HFF-Myc (cell line): ENCODE data around the gene RETREG1.

ENCODE experiments used
- DNase-seq: peaks from one replicate; pipeline ENCODE4 v3.0.0-alpha.2; 2011; ENCODE audit warnings: low read depth; ENCODE audit errors: extremely low read depth
- H3K4me3 ChIP-seq: replicated peaks from 2 replicates; pipeline ENCODE4 v1.5.1; 2011; ENCODE audit warnings: low read depth, mild to moderate bottlenecking, control low read depth, low read length
- TF ChIP-seq, protein P1 (sequence below): IDR thresholded peaks from 2 replicates; pipeline ENCODE4 v1.5.1; 2012; ENCODE audit warnings: mild to moderate bottlenecking, low read depth, low read length, control low read depth; ENCODE audit errors: missing control alignments

The RETREG1 gene

GRCh38 chr5:16524286-16524685 is 92.5 kb downstream of the RETREG1 start:
- H3K4me3 ChIP-seq, result no peak overlapping the region
- TF ChIP-seq, protein P1, sequence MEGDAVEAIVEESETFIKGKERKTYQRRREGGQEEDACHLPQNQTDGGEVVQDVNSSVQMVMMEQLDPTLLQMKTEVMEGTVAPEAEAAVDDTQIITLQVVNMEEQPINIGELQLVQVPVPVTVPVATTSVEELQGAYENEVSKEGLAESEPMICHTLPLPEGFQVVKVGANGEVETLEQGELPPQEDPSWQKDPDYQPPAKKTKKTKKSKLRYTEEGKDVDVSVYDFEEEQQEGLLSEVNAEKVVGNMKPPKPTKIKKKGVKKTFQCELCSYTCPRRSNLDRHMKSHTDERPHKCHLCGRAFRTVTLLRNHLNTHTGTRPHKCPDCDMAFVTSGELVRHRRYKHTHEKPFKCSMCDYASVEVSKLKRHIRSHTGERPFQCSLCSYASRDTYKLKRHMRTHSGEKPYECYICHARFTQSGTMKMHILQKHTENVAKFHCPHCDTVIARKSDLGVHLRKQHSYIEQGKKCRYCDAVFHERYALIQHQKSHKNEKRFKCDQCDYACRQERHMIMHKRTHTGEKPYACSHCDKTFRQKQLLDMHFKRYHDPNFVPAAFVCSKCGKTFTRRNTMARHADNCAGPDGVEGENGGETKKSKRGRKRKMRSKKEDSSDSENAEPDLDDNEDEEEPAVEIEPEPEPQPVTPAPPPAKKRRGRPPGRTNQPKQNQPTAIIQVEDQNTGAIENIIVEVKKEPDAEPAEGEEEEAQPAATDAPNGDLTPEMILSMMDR, result no peak
- no peak for DNase-seq

DNA sequence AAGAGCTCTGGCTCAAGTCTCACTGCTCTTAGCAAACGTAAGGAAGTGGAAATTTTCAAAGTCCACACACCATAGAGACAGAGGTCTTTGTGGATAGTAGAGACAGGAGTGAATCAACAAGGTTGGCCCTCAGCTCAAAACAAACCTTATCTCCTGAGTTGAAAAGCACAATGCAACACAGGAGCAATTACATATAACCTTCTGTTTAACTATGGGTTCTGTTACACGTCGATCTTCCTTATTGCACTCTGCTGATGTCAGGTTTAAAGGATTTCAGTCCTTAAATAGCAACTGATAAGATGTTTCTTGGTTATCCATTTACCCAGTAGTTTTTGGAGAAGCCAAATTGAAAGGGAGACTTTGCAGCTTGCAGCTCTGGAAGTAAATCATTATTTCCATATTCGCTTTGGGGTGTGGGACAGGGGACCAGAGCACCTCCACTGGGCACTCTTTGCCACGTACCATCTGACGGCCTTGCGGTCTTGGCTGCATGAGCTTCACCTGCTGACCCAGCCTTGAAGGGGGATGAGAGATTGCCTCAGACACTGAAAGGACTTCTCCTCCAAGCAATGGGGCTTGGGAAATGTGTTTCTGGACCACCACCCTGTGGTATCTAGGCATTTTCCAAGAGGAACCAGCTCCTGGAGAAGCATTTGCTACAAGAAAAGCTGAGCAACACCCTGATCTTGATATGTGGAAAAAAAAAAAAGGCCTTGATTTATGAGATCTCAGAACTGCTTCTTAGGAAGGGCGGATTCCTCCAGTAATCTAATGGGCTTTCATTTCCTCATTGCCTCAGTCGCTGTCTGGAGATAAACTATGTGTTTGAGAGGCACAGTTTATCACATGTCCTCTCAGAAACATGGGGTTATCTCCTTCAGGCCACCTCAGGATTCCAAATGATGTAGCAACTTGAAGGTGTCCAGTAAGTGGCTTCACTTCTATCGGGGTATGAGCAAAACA is 95.0 kb downstream of the RETREG1 start:
- H3K4me3 ChIP-seq, result no peak overlapping the region

DNA sequence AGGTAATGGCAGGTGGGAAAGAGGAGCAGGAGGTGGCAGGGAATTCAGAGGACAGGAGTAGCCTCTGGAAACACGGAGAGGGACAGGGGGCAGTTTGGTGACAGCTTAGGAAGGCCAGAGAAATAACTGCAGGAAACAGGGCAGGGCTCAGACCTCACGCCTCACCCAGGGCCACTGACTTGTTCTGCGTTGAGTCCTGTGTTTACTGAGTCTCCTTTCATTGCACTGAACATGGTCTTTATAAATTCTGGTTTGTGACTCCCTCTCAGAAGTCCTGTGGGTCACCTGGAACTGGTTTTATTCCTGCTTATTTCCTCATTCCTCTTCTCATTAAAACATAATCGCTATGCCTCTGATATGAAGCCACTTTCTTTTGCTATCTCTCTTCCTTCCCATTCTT is 96.0 kb downstream of the RETREG1 start:
- no peak overlapping the region for H3K4me3 ChIP-seq
- no peak for DNase-seq
- TF ChIP-seq, protein P1, result no peak

More for the DNA sequence above, 95.0 kb downstream of the RETREG1 start:
- DNase-seq, result no peak
- TF ChIP-seq, protein P1, result no peak

DNA sequence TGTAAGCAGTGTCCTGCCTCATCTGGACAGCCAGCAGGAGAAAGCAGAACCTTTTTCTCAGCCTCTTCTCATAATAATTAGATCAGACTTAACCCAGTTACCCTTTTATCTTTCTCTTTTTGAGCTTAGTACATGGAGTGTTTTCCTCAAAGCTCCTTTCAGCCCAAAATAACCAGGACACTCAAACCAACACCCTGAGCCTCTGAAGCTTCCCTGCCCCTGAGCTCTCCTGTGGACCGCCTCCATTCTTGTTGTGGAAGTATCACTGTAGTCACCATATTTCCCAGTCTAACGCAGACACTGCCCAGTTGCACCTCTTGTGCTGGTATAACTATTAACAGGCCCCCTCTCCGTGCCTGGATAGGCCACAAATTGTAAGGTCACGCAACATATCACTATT is 97.4 kb downstream of the RETREG1 start:
- TF ChIP-seq, protein P1, result no peak
- no peak overlapping the region for H3K4me3 ChIP-seq

GRCh38 chr5:16518606-16519005 is 98.2 kb downstream of the RETREG1 start:
- TF ChIP-seq, protein P1, result no peak
- no peak overlapping the region for H3K4me3 ChIP-seq
- DNase-seq, result no peak

More for the DNA sequence above, 97.4 kb downstream of the RETREG1 start:
- DNase-seq, result no peak

GRCh38 chr5:16515532-16515931 is 101.3 kb downstream of the RETREG1 start:
- TF ChIP-seq, protein P1, result no peak
- no peak overlapping the region for H3K4me3 ChIP-seq
- DNase-seq, result no peak
